ENCODE data around the gene TNP1. TPM values are rescaled to one million over a fixed set of nuclear protein-coding genes. Genes with fewer than 3 reads are reported as not detected.

The TNP1 gene
- total RNA-seq, 2 experiments from 2014 or later, result not detected

- Mint-ChIP-seq H3K9me3 (no peaks in the 10 kb centered on the region), H3K27me3 (ENCODE audit: low read depth) (no peaks in the 10 kb centered on the region), H3K4me1 (ENCODE audit: low read depth) (peaks cover 27% of the 10 kb centered on the region), H3K27ac (no peak overlapping the region), H3K4me3 (no peak overlapping the region), H3K36me3 (ENCODE audit: low read depth) (no peaks in the 10 kb centered on the region)
- DNase-seq, result no peak
- intact Hi-C loops (cut with micrococcal nuclease), result loop anchor here (5.0 to 10.0 kb wide), 3 partner anchors 232 to 760 kb away; no protein-coding TSS in a partner anchor
- CTCF ChIA-PET, result interaction anchor here (0.6 kb wide), 1 partner anchor 111 kb away, joined by 3 read pairs; no protein-coding TSS in a partner anchor
These were observed 4.8 kb downstream of the TNP1 start for GRCh38 chr2:216855079-216855478.

- CTCF ChIA-PET, result no interaction called here
These were observed 8.3 kb downstream of the TNP1 start for GRCh38 chr2:216851486-216852090.

GRCh38 chr2:216850665-216851322 lies 9.1 kb downstream of the TNP1 start:
- no peaks in the 10 kb centered on the region for H3K9me3 Mint-ChIP-seq
- no peaks in the 10 kb centered on the region for H3K27me3 Mint-ChIP-seq (ENCODE audit: low read depth)
- DNase-seq, result peak; percentile 30
- CTCF ChIA-PET, result no interaction called here
- intact Hi-C loops (cut with micrococcal nuclease), result loop anchor here (5.0 to 10.0 kb wide), 3 partner anchors 158 to 764 kb away; no protein-coding TSS in a partner anchor
- H3K27ac Mint-ChIP-seq, result no peak overlapping the region
- no peak overlapping the region for H3K4me3 Mint-ChIP-seq
- H3K36me3 Mint-ChIP-seq (ENCODE audit: low read depth), result no peaks in the 10 kb centered on the region
- H3K4me1 Mint-ChIP-seq (ENCODE audit: low read depth), result peaks cover 15% of the 10 kb centered on the region

More at GRCh38 chr2:216851486-216852090, 8.3 kb downstream of the TNP1 start:
- Mint-ChIP-seq H3K4me3 (no peak overlapping the region), H3K9me3 (no peaks in the 10 kb centered on the region), H3K36me3 (ENCODE audit: low read depth) (no peaks in the 10 kb centered on the region), H3K27ac (no peak overlapping the region), H3K4me1 (ENCODE audit: low read depth) (peaks cover 15% of the 10 kb centered on the region), H3K27me3 (ENCODE audit: low read depth) (no peaks in the 10 kb centered on the region)
- no peak for DNase-seq
- intact Hi-C loops (cut with micrococcal nuclease), result loop anchor here (5.0 to 10.0 kb wide), 3 partner anchors 159 to 763 kb away; no protein-coding TSS in a partner anchor

GRCh38 chr2:216849987-216850386 lies 9.9 kb downstream of the TNP1 start:
- Mint-ChIP-seq H3K4me1 (ENCODE audit: low read depth) (peaks cover 15% of the 10 kb centered on the region), H3K27me3 (ENCODE audit: low read depth) (no peaks in the 10 kb centered on the region), H3K36me3 (ENCODE audit: low read depth) (no peaks in the 10 kb centered on the region), H3K9me3 (no peaks in the 10 kb centered on the region), H3K27ac (no peak overlapping the region), H3K4me3 (no peak overlapping the region)
- intact Hi-C loops (cut with micrococcal nuclease), result loop anchor here (5.0 to 10.0 kb wide), 3 partner anchors 158 to 765 kb away; no protein-coding TSS in a partner anchor
- CTCF ChIA-PET, result no interaction called here
- DNase-seq, result peak; percentile 53

GRCh38 chr2:216845426-216845825 lies 14.4 kb downstream of the TNP1 start:
- no peak for DNase-seq
- H3K4me1 Mint-ChIP-seq (ENCODE audit: low read depth), result peaks cover 9% of the 10 kb centered on the region
- no peaks in the 10 kb centered on the region for H3K9me3 Mint-ChIP-seq
- no peaks in the 10 kb centered on the region for H3K36me3 Mint-ChIP-seq (ENCODE audit: low read depth)
- no peaks in the 10 kb centered on the region for H3K27me3 Mint-ChIP-seq (ENCODE audit: low read depth)
- intact Hi-C loops (cut with micrococcal nuclease), result no loop called here
- CTCF ChIA-PET, result no interaction called here
- no peak overlapping the region for H3K4me3 Mint-ChIP-seq
- H3K27ac Mint-ChIP-seq, result no peak overlapping the region

- Mint-ChIP-seq H3K27ac (no peak overlapping the region), H3K9me3 (no peaks in the 10 kb centered on the region), H3K4me3 (no peak overlapping the region), H3K36me3 (ENCODE audit: low read depth) (no peaks in the 10 kb centered on the region), H3K4me1 (ENCODE audit: low read depth) (no peaks in the 10 kb centered on the region), H3K27me3 (ENCODE audit: low read depth) (no peaks in the 10 kb centered on the region)
- CTCF ChIA-PET, result no interaction called here
- no peak for DNase-seq
- intact Hi-C loops (cut with micrococcal nuclease), result no loop called here
These were observed 17.2 kb downstream of the TNP1 start for GRCh38 chr2:216842636-216843035.

- Mint-ChIP-seq H3K4me3 (no peak overlapping the region), H3K4me1 (ENCODE audit: low read depth) (no peaks in the 10 kb centered on the region), H3K27ac (no peak overlapping the region), H3K27me3 (ENCODE audit: low read depth) (no peaks in the 10 kb centered on the region), H3K9me3 (no peaks in the 10 kb centered on the region), H3K36me3 (ENCODE audit: low read depth) (no peaks in the 10 kb centered on the region)
- intact Hi-C loops (cut with micrococcal nuclease), result no loop called here
- CTCF ChIA-PET, result no interaction called here
- DNase-seq, result no peak
These were observed 20.2 kb downstream of the TNP1 start for GRCh38 chr2:216839688-216840087.

GRCh38 chr2:216838151-216838550 lies 21.7 kb downstream of the TNP1 start:
- H3K36me3 Mint-ChIP-seq (ENCODE audit: low read depth), result no peaks in the 10 kb centered on the region
- no peaks in the 10 kb centered on the region for H3K27me3 Mint-ChIP-seq (ENCODE audit: low read depth)
- H3K4me1 Mint-ChIP-seq (ENCODE audit: low read depth), result no peaks in the 10 kb centered on the region
- no peak for DNase-seq
- no peaks in the 10 kb centered on the region for H3K9me3 Mint-ChIP-seq
- intact Hi-C loops (cut with micrococcal nuclease), result no loop called here
- no peak overlapping the region for H3K27ac Mint-ChIP-seq
- CTCF ChIA-PET, result no interaction called here
- no peak overlapping the region for H3K4me3 Mint-ChIP-seq

- CTCF ChIA-PET, result no interaction called here
- H3K4me3 Mint-ChIP-seq, result no peak overlapping the region
- H3K36me3 Mint-ChIP-seq (ENCODE audit: low read depth), result no peaks in the 10 kb centered on the region
- no peak for DNase-seq
- no peak overlapping the region for H3K27ac Mint-ChIP-seq
- H3K9me3 Mint-ChIP-seq, result no peaks in the 10 kb centered on the region
- intact Hi-C loops (cut with micrococcal nuclease), result no loop called here
- H3K27me3 Mint-ChIP-seq (ENCODE audit: low read depth), result no peaks in the 10 kb centered on the region
- no peaks in the 10 kb centered on the region for H3K4me1 Mint-ChIP-seq (ENCODE audit: low read depth)
These were observed 22.1 kb downstream of the TNP1 start for GRCh38 chr2:216837740-216838139.

- no peak for DNase-seq
- Mint-ChIP-seq H3K27ac (no peak overlapping the region), H3K4me3 (no peak overlapping the region), H3K9me3 (no peaks in the 10 kb centered on the region), H3K4me1 (ENCODE audit: low read depth) (no peaks in the 10 kb centered on the region), H3K27me3 (ENCODE audit: low read depth) (peaks cover 7% of the 10 kb centered on the region), H3K36me3 (ENCODE audit: low read depth) (no peaks in the 10 kb centered on the region)
- intact Hi-C loops (cut with micrococcal nuclease), result no loop called here
- CTCF ChIA-PET, result no interaction called here
These were observed 26.8 kb downstream of the TNP1 start for GRCh38 chr2:216833061-216833460.

- no peak for DNase-seq
- H3K4me1 Mint-ChIP-seq (ENCODE audit: low read depth), result no peaks in the 10 kb centered on the region
- H3K4me3 Mint-ChIP-seq, result no peak overlapping the region
- H3K36me3 Mint-ChIP-seq (ENCODE audit: low read depth), result no peaks in the 10 kb centered on the region
- H3K9me3 Mint-ChIP-seq, result no peaks in the 10 kb centered on the region
- intact Hi-C loops (cut with micrococcal nuclease), result no loop called here
- CTCF ChIA-PET, result interaction anchor here (0.6 kb wide), 1 partner anchor 120 kb away, joined by 3 read pairs; no protein-coding TSS in a partner anchor
- peaks cover 10% of the 10 kb centered on the region for H3K27me3 Mint-ChIP-seq (ENCODE audit: low read depth)
- no peak overlapping the region for H3K27ac Mint-ChIP-seq
These were observed 29.5 kb downstream of the TNP1 start for GRCh38 chr2:216830346-216830745.

- intact Hi-C loops (cut with micrococcal nuclease), result no loop called here
- no peaks in the 10 kb centered on the region for H3K4me1 Mint-ChIP-seq (ENCODE audit: low read depth)
- no peak for DNase-seq
- no peaks in the 10 kb centered on the region for H3K36me3 Mint-ChIP-seq (ENCODE audit: low read depth)
- H3K9me3 Mint-ChIP-seq, result no peaks in the 10 kb centered on the region
- no peak overlapping the region for H3K4me3 Mint-ChIP-seq
- CTCF ChIA-PET, result no interaction called here
- no peak overlapping the region for H3K27ac Mint-ChIP-seq
- peaks cover 10% of the 10 kb centered on the region for H3K27me3 Mint-ChIP-seq (ENCODE audit: low read depth)
These were observed 30.3 kb downstream of the TNP1 start for GRCh38 chr2:216829533-216829932.

All from activated naive CD4-positive, alpha-beta T cell treated with anti-CD3 and anti-CD28 coated beads for 36 hours (primary cell).